ENCODE results near the gene MGAT4C.

Gene MGAT4C

GRCh38 chr12:86229772-86230171 is 26.4 kb downstream of the MGAT4C start:
- DNase-seq (ENCODE audit: low read depth in 2 of 2) = no peak

GRCh38 chr12:86228656-86229055 is 27.5 kb downstream of the MGAT4C start:
- DNase-seq (ENCODE audit: low read depth in 2 of 2) = no peak

GRCh38 chr12:86226481-86226880 is 29.7 kb downstream of the MGAT4C start:
- no peak for DNase-seq (ENCODE audit: low read depth in 2 of 2)

GRCh38 chr12:86216591-86216990 is 39.6 kb downstream of the MGAT4C start:
- no peak for DNase-seq (ENCODE audit: low read depth in 2 of 2)

DNA sequence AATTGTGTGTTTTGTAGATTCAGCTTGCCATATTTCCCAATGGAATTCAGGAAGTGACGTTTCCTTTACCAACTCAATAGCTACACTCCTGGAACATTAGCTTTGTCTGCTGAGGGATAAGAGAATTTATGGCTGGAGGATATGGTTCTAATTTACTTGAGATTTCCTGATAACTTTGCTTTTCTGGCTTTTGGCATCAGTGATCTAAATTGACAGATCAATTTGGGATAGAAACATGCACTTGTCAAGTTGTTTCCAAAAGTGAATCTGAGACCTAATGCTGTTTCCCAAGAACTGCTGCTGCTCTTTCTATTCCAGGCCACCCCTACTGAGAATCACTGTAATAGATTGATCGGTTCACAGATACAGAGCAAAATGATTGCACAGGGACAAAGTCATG is 43.2 kb downstream of the MGAT4C start:
- no peak for DNase-seq (ENCODE audit: low read depth in 2 of 2)

DNA sequence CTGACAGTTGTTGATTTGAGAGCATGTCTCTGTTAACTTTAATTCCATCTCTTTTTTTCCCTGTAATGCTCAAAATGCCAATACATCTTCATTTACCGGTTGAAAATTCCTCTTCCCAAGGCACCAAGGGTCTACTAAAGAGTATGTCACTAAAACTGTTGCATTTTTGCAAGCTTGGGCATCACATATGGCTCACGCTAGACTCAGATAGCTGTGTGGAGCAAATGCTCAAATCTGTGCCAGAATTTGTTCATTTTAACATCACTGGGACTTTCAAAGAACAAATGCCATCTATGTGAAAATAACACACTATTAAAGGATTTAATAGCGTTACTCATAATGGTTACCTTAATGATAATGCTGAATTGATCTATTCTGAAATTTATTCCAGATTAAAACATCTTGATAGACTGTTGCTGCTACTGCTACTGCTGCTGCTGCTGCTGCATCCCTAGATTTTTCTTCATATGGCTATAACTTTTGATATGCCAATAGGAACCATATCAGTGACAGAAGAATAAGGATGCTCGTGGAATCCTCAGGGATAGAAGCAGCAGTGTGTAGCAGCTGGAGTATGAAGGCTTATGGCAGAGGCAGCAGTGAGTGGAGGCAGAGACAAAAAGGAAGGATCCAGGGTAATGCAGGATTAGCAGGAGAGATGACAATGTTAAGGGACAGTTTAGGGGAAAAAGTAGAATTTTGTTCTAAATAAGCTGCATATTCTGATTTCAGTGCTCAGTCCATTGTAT is 57.3 kb downstream of the MGAT4C start:
- no peak for DNase-seq (ENCODE audit: low read depth in 2 of 2)

DNA sequence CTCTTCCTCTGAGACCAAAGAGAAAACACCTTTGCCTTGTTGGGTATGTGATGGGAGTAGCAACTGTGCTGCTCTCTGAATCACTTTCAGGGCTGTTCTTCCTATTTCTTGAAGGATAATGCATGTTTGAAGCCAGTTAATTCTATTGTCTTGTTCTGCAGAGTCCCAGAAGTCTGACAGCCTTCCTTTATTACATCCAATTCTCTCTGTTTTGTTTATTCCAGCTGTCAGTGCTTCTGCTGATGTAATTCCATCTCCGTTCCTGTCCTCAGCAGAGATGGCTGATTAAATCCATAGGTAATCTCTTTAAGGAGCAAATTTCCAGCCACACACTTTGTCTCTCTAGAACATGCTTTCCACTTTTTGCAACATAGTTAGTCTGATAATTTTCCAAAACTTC is 59.7 kb downstream of the MGAT4C start:
- DNase-seq (ENCODE audit: low read depth in 2 of 2) = no peak

GRCh38 chr12:86194721-86195120 is 61.5 kb downstream of the MGAT4C start:
- no peak for DNase-seq (ENCODE audit: low read depth in 2 of 2)

DNA sequence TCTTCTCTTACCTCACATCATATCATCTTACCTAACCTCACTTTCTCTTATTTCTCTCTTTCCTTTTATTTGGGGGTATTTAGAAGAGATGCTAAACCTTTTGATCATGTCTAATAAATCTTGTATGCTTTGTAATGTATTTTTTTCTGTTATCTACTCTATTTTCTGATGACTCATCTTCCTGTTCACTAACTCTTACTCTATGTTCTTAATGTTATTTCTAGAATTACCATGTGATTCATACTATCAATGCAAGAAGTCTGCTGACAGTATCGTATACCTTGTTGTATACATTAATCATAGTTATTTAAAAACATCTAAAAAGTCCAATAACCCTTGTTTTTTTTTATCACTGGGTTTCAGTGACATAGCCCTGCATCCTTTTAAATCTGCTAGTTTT is 62.3 kb downstream of the MGAT4C start:
- DNase-seq (ENCODE audit: low read depth in 2 of 2) = no peak

GRCh38 chr12:86188226-86188625 is 68.0 kb downstream of the MGAT4C start:
- DNase-seq (ENCODE audit: low read depth in 2 of 2) = no peak

GRCh38 chr12:86186449-86186848 is 69.7 kb downstream of the MGAT4C start:
- no peak for DNase-seq (ENCODE audit: low read depth in 2 of 2)

DNA sequence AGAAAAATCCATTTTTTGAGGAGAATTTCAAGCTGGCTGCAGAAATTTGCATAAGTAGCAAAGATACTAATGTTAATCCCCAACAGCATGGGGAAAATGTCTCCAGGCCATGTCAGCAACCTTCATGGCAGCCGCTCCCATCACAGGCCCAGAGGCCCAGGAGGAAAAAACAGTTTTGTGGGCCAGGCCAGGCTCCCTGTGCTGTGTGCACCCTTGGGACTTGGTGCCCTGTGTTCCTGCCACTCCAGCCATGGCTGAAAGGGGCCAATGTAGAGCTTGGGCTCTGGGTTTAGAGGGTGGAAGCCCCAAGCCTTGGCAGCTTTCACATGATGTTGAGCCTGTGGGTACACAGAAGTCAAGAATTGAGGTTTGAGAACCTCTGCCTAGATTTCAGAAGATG is 76.3 kb downstream of the MGAT4C start:
- DNase-seq (ENCODE audit: low read depth in 2 of 2) = no peak

GRCh38 chr12:86174188-86174587 is 82.0 kb downstream of the MGAT4C start:
- no peak for DNase-seq (ENCODE audit: low read depth in 2 of 2)

GRCh38 chr12:86172913-86173443 is 83.2 kb downstream of the MGAT4C start:
- no peak for DNase-seq (ENCODE audit: low read depth in 2 of 2)

- DNase-seq (ENCODE audit: low read depth in 2 of 2) = no peak
Observed at GRCh38 chr12:86170051-86170450, 86.1 kb downstream of the MGAT4C start.

- DNase-seq (ENCODE audit: low read depth in 2 of 2) = no peak
Observed at GRCh38 chr12:86158956-86159355, 97.2 kb downstream of the MGAT4C start.

DNA sequence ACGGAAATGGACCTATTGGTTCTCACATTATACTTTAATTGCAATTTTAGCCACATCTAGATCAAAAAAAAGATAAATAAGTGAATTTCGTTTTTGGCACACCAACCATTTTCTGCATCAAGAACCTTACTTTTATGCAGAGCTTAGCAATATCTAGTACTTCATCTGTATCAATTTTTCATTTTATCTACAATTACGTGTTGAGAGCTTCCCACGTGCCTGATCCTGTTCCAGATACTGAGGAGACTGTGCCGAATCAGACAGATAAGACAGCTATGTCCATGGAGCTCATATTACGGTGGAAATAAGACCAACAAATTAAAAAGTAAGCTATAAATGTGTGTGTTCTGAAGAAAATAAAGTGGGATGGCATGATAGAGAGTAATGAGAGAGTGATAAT is 101.6 kb downstream of the MGAT4C start:
- DNase-seq (ENCODE audit: low read depth in 2 of 2) = no peak

- DNase-seq (ENCODE audit: low read depth in 2 of 2) = no peak
Observed at GRCh38 chr12:86148612-86149011, 107.6 kb downstream of the MGAT4C start.

GRCh38 chr12:86148071-86148470 is 108.1 kb downstream of the MGAT4C start:
- DNase-seq (ENCODE audit: low read depth in 2 of 2) = no peak

DNA sequence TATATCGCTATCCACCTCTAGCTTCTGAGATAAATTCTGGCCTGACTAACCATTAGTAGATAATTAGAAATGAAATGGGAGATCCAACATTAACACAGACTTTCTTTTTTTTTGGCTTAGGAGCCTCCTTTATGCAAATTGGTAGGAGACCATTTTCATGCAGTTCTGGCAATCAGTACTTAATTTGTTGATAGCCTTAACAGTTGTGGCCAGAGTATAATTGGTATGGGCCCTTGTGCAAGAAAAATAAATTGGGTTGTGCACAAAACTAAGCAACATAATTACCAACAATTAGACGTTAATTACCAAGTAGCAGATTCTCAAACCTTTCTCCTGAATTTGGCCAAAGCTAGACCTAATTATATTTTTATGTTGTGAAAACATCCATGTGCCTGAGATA is 111.0 kb downstream of the MGAT4C start:
- DNase-seq (ENCODE audit: low read depth in 2 of 2) = no peak

- no peak for DNase-seq (ENCODE audit: low read depth in 2 of 2)
Observed at GRCh38 chr12:86143162-86143561, 113.0 kb downstream of the MGAT4C start.

GRCh38 chr12:86139671-86140070 is 116.5 kb downstream of the MGAT4C start:
- DNase-seq (ENCODE audit: low read depth in 2 of 2) = no peak

DNA sequence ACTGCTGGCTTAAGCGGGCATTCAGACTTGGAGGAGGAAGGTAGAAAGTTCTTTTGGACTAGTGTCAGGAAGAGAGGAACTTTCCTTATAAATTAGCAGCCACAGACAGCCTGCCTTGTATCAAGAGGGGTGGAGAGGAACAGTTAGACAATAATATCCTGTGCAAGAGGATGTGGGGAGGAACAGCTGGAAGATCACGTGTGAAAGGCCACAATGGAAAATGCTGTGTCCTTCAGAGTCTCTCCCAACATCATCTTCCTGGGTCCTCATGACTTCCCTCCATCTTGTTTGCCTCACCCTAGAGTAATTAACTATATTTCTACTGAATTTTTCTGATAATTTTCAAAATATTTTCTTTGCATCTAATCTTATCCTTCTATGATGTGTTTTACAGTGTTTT is 117.4 kb downstream of the MGAT4C start:
- DNase-seq (ENCODE audit: low read depth in 2 of 2) = no peak

GRCh38 chr12:86137936-86138335 is 118.3 kb downstream of the MGAT4C start:
- no peak for DNase-seq (ENCODE audit: low read depth in 2 of 2)

Measured in stimulated activated CD4-positive, alpha-beta T cell treated with anti-CD3 and anti-CD28 coated beads, Interleukin-12 subunit alpha, Interleukin-12 subunit beta, amount 100 ng/mL, for 24 hours (primary cell).